OCI-M2 (cell line): ENCODE data around the gene CAPN5.

Experiments used
- DNase-seq: peaks from one replicate; lab custom pipeline; 2025; ENCODE audit not compliant: unreplicated experiment; lab: John Stamatoyannopoulos, UW

Gene CAPN5

GRCh38 chr11:77146261-77147035, 79.7 kb downstream of the CAPN5 start:
- DNase-seq: no peak

GRCh38 chr11:77147036-77147315, 80.2 kb downstream of the CAPN5 start:
- no peak for DNase-seq

GRCh38 chr11:77147668-77148321, 81.0 kb downstream of the CAPN5 start:
- DNase-seq: no peak

- DNase-seq: no peak
Observed at GRCh38 chr11:77148963-77149715, 82.4 kb downstream of the CAPN5 start.

- DNase-seq: no peak
Observed at GRCh38 chr11:77149716-77150392, 83.1 kb downstream of the CAPN5 start.

- no peak for DNase-seq
Observed at GRCh38 chr11:77150836-77151235, 84.1 kb downstream of the CAPN5 start.

GRCh38 chr11:77151804-77152509, 85.2 kb downstream of the CAPN5 start:
- no peak for DNase-seq

- no peak for DNase-seq
Observed at GRCh38 chr11:77152846-77153245, 86.1 kb downstream of the CAPN5 start.

- no peak for DNase-seq
Observed at GRCh38 chr11:77153276-77154185, 86.8 kb downstream of the CAPN5 start.

- DNase-seq: no peak
Observed at GRCh38 chr11:77154381-77155081, 87.8 kb downstream of the CAPN5 start.

- DNase-seq: no peak
Observed at GRCh38 chr11:77155082-77155475, 88.3 kb downstream of the CAPN5 start.

GRCh38 chr11:77155556-77156130, 88.9 kb downstream of the CAPN5 start:
- no peak for DNase-seq

GRCh38 chr11:77156396-77157195, 89.8 kb downstream of the CAPN5 start:
- DNase-seq: no peak

- no peak for DNase-seq
Observed at GRCh38 chr11:77158041-77158695, 91.4 kb downstream of the CAPN5 start.

GRCh38 chr11:77159219-77159936, 92.6 kb downstream of the CAPN5 start:
- DNase-seq: no peak

- DNase-seq: no peak
Observed at GRCh38 chr11:77159937-77160495, 93.2 kb downstream of the CAPN5 start.

GRCh38 chr11:77163271-77163670, 96.5 kb downstream of the CAPN5 start:
- DNase-seq: no peak
